Nephron (organoid): Measurements from ENCODE around the gene MRC2.

Experiments
- H3K27ac Mint-ChIP-seq, 3 experiments: 2 replicates each; pipeline ENCODE4 v1.8.0; 2020; ENCODE audit warnings: mixed read lengths in 3 of 3, mild to moderate bottlenecking in 2 of 3, moderate library complexity in 1 of 3
- H3K27me3 Mint-ChIP-seq: 2 replicates; pipeline ENCODE4 v1.8.0; 2021; ENCODE audit warnings: low read depth, mild to moderate bottlenecking, moderate library complexity, mixed read lengths
- H3K36me3 Mint-ChIP-seq: 2 replicates; pipeline ENCODE4 v1.8.0; 2020; ENCODE audit warnings: low read depth, mixed read lengths
- H3K4me1 Mint-ChIP-seq: 2 replicates; pipeline ENCODE4 v1.8.0; 2020; ENCODE audit warnings: mixed read lengths
- H3K4me3 Mint-ChIP-seq, 3 experiments: 2 replicates each; pipeline ENCODE4 v1.8.0; 2020; ENCODE audit warnings: mild to moderate bottlenecking in 3 of 3, mixed read lengths in 3 of 3, moderate library complexity in 2 of 3
- H3K9me3 Mint-ChIP-seq: 2 replicates; pipeline ENCODE4 v1.8.0; 2020; ENCODE audit warnings: mixed read lengths
- TF ChIP-seq, protein P1 (sequence below), 3 experiments: fragments of 200-600 bp; sonication (generic); IDR thresholded peaks; one replicate each; pipeline ENCODE4 v1.5.0; 2021; ENCODE audit warnings: antibody characterized with exemption in 3 of 3; ENCODE audit not compliant: unreplicated experiment in 3 of 3

MRC2 gene

DNA sequence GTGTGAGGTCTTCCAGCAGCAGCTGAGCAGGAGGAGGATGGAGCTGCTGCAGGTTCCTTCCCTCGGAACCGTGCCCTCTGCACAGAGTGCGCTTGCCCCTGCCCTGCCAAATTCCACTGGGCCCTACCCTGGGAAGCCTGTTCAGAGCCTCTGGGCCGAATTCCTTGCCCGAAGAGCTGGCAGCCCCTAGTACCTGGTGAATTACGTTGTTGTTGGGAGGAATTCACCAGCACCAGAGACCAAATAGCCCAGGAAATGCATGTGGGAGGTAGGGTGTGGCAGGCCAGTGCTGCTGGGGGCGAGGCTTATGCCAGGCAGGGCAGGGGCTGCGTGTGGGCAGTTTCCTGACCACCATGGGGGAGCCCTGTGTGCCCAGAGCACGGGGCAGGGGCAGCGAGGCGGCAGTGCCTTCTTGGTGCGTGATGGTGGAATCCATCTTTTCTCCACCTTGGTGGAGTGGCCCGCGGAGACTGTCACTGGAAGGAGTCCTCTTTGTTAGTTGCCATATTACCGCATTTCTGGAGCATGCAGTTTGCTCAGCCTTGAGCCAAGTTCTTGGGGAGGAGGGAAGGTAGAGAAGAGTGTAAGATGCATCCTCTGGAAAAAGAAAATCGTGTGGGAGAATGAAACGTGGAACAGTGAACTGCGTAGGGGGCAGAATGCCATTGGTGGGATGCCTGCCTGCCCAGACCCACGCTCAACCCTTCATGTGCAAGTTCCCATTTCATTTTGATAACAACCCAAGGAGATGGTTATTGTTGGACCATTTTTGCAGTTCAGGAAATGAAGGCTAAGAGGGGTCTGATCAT is 2.3 kb downstream of the MRC2 start:
- Mint-ChIP-seq H3K4me3 (peak overlapping the region; percentile 95 to 98 (median 97)), H3K4me1 (peaks cover 54% of the 10 kb centered on the region), H3K27me3 (peaks cover 4% of the 10 kb centered on the region), H3K9me3 (no peaks in the 10 kb centered on the region), H3K36me3 (peaks cover 11% of the 10 kb centered on the region), H3K27ac (peak overlapping the region; percentile 99 to 100 (median 99))
- TF ChIP-seq, protein P1, sequence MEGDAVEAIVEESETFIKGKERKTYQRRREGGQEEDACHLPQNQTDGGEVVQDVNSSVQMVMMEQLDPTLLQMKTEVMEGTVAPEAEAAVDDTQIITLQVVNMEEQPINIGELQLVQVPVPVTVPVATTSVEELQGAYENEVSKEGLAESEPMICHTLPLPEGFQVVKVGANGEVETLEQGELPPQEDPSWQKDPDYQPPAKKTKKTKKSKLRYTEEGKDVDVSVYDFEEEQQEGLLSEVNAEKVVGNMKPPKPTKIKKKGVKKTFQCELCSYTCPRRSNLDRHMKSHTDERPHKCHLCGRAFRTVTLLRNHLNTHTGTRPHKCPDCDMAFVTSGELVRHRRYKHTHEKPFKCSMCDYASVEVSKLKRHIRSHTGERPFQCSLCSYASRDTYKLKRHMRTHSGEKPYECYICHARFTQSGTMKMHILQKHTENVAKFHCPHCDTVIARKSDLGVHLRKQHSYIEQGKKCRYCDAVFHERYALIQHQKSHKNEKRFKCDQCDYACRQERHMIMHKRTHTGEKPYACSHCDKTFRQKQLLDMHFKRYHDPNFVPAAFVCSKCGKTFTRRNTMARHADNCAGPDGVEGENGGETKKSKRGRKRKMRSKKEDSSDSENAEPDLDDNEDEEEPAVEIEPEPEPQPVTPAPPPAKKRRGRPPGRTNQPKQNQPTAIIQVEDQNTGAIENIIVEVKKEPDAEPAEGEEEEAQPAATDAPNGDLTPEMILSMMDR (IDR thresholded peaks at IDR 0.05; ENCODE audit: unreplicated experiment in 3 of 3): no peak

DNA sequence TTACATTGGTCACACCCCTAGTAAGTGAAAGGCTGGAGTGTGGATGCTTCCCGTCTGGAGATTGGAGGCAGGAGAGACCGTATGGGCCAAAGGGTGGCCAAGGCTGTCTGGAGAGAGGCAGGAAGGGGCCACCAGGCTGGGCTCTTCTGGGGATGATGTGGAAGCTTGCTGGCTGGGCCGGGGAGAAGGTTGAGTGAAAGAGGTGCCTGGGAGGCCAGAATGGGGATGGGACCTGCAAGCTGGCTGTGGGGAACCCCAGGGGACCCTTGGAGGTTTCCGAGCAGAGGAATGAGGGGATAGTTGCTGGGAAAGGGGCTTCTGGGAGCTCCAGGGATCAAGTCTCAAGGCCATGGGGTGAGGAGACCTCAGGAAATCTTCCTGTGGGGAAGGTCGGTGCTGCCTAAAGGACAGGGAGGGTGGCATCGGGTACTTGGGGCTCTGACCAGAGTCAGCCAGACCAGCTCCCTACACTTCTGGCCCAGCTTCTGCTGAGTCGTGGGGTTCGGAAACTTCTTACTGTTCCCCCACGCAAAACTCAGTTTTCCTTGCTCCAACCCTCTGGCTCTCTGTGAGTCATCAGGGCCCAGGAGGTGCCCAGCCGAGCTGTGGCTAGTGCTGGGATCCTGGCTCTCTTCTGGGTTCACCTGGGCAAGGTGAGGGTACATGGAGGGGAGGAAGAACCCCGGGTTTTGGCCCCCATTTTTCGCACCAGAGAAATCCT is 3.1 kb downstream of the MRC2 start:
- Mint-ChIP-seq H3K9me3 (no peaks in the 10 kb centered on the region), H3K4me1 (peaks cover 55% of the 10 kb centered on the region), H3K27me3 (peaks cover 4% of the 10 kb centered on the region), H3K27ac (peak overlapping the region; percentile 99 to 100 (median 99)), H3K4me3 (peak overlapping the region; percentile 95 to 98 (median 97)), H3K36me3 (peaks cover 11% of the 10 kb centered on the region)
- TF ChIP-seq, protein P1 (IDR thresholded peaks at IDR 0.05; ENCODE audit: unreplicated experiment in 3 of 3): no peak

DNA sequence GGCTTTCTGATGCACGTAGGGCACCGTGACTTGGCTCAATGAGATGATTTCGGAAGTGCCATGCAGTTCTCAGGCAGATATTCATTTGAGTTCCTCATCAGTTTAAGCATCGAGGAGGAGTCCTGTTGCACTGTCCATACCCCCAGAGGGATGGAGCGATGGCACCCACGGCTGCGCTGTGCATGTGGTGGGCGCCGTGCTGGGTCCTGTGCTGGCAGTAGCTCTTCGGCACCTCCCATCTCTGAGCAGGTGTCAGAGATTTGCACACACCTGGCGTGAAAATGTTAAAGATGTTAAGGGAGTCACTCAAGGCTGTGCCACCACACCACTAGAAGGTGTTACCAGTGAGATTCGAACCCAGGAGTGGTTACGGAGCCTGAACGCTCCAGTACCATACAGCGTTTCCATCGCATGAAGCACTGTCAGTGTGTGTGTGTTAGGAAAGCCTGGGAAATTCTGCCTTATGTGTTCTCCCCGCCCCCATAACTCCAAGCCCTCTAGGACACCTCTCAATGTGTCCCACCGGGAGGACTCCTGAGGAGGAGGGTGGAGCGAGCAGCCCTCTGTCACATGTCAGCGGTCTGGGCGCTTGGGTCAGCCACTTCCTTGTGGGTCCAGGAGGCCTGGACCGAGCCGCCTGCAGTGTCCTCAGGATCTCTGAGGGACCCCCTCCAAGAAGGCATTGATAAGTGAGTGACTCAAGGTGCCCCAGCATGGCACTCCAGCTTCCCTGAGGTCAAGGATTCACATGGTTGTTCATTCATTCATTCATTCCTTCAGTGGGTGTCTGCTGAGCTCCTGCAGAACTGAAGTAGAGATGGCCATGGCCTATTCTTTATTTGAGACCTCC is 3.8 kb downstream of the MRC2 start:
- Mint-ChIP-seq H3K27ac (peak overlapping the region; percentile 99 to 100 (median 99)), H3K9me3 (no peaks in the 10 kb centered on the region), H3K4me1 (peaks cover 47% of the 10 kb centered on the region), H3K36me3 (peaks cover 10% of the 10 kb centered on the region), H3K27me3 (peaks cover 4% of the 10 kb centered on the region), H3K4me3 (peak overlapping the region; percentile 95 to 98 (median 97))
- TF ChIP-seq, protein P1 (IDR thresholded peaks at IDR 0.05; ENCODE audit: unreplicated experiment in 3 of 3): no peak

DNA sequence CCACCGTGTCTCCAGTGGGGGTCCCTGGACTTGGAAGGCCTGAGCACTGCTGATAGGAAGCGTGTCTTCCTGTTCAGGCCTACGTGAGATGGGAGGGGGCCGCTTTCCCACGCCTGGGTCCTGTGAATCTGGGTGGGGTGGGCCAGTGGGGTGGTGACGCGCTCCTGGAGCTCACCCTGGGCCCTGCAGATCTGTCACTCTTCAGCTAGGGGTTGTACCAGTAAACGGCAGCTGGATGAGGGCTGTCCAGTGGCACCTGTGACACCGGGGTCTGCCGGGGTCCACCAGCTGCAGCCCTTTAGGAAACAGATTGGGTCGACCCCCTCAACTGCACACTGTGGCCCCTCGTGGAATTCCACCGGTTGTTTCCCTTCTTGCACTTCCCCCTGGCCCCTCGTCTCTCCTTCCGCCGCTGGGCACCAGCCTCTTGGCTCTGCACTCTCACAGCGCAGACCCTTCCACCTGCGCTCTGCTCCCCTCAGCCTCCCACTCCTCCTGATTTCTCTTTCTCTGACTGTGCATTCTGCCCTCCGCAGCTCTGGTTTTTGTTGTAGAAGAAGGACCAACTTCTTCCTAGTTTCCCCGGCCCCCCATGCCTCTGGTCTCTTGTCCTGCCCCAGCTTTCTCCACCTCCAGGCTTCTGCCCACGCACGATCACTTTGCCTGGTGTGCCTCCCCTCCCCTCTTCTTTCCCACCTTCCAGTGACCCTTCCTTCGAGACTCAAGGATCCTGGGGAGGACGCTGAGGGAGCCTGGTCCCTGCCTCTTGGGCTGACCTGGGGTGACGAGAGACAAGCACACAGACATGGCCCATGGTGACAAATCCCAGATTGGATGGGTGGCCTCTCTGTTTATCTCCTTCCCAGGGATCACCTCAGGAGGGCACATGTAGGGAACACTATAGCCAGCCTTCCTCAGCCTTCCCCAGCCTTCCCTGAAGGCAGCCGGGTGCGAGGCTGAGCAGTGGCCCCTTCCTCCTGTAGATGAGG is 4.8 kb downstream of the MRC2 start:
- peaks cover 42% of the 10 kb centered on the region for H3K4me1 Mint-ChIP-seq
- peaks cover 8% of the 10 kb centered on the region for H3K36me3 Mint-ChIP-seq
- peak overlapping the region; percentile 13 to 77 (median 55) for H3K27ac Mint-ChIP-seq
- TF ChIP-seq, protein P1 (IDR thresholded peaks at IDR 0.05; ENCODE audit: unreplicated experiment in 3 of 3): no peak
- peak overlapping the region; percentile 49 to 57 (median 51) for H3K4me3 Mint-ChIP-seq
- H3K9me3 Mint-ChIP-seq: no peaks in the 10 kb centered on the region
- H3K27me3 Mint-ChIP-seq: no peaks in the 10 kb centered on the region

DNA sequence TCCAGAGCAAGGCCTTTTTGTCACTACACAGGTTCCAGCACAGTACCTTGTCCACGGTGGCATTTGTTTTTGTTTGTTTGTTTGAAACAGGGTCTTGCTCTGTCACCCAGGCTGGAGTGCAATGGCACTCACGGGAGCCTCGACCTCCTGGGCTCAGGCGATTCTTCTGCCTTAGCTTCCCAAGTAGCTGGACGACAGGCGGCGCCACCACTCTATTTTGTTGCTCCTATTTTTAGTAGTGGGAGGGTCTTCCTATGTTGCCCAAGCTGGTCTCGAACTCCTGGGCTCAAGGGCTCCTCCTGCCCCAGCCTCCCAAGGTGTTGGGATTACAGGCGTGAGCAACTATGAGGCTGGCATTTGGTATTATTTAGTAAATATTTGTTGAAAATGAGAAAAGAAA is 10.3 kb downstream of the MRC2 start:
- H3K4me3 Mint-ChIP-seq: no peak overlapping the region
- no peaks in the 10 kb centered on the region for H3K9me3 Mint-ChIP-seq
- H3K4me1 Mint-ChIP-seq: peaks cover 13% of the 10 kb centered on the region
- TF ChIP-seq, protein P1 (IDR thresholded peaks at IDR 0.05; ENCODE audit: unreplicated experiment in 3 of 3): no peak
- H3K27me3 Mint-ChIP-seq: no peaks in the 10 kb centered on the region
- peaks cover 12% of the 10 kb centered on the region for H3K36me3 Mint-ChIP-seq
- H3K27ac Mint-ChIP-seq: no peak overlapping the region
